H9 (cell line): ENCODE results near the gene ARHGAP24. TPM values are rescaled to one million over a fixed set of nuclear protein-coding genes. Genes with fewer than 3 reads are reported as not detected.

Experiments
- DNase-seq: peaks from one replicate; pipeline ENCODE4 v3.0.0-alpha.2; 2017
- H2AFZ ChIP-seq: one replicate; pipeline ENCODE4 v1.6.1; 2013; ENCODE audit warnings: mild to moderate bottlenecking, low read length, control low read depth, moderate library complexity
- H2AK5ac ChIP-seq: 2 replicates; pipeline ENCODE4 v1.6.1; 2013; ENCODE audit warnings: low read length, control low read depth, mixed read lengths; ENCODE audit not compliant: insufficient read length
- H2BK120ac ChIP-seq: one replicate; pipeline ENCODE4 v1.6.1; 2013; ENCODE audit warnings: low read depth, mild to moderate bottlenecking, low read length, control low read depth, inconsistent platforms; ENCODE audit not compliant: poor library complexity, severe bottlenecking
- H2BK12ac ChIP-seq: 2 replicates; pipeline ENCODE4 v1.6.1; 2013; ENCODE audit warnings: low read length, control low read depth, mixed read lengths, low read depth; ENCODE audit not compliant: insufficient read length
- H2BK15ac ChIP-seq: 2 replicates; pipeline ENCODE4 v1.6.1; 2013; ENCODE audit warnings: low read depth, low read length, control low read depth
- H2BK20ac ChIP-seq: one replicate; pipeline ENCODE4 v1.6.1; 2013; ENCODE audit warnings: low read depth, mild to moderate bottlenecking, low read length, control low read depth, inconsistent platforms; ENCODE audit not compliant: poor library complexity, severe bottlenecking
- H2BK5ac ChIP-seq: 2 replicates; pipeline ENCODE4 v1.6.1; 2013; ENCODE audit warnings: low read length, control low read depth, mixed read lengths; ENCODE audit not compliant: insufficient read length
- H3K14ac ChIP-seq: 2 replicates; pipeline ENCODE4 v1.6.1; 2013; ENCODE audit warnings: low read length, control low read depth; ENCODE audit not compliant: insufficient read depth
- H3K18ac ChIP-seq: 2 replicates; pipeline ENCODE4 v1.6.1; 2013; ENCODE audit warnings: low read depth, mild to moderate bottlenecking, mixed read lengths, low read length, control low read depth; ENCODE audit not compliant: insufficient read length
- H3K23ac ChIP-seq: 2 replicates; pipeline ENCODE4 v1.6.1; 2013; ENCODE audit warnings: low read length, control low read depth, mixed read lengths, low read depth; ENCODE audit not compliant: insufficient read length
- H3K23me2 ChIP-seq: 2 replicates; pipeline ENCODE4 v1.6.1; 2013; ENCODE audit warnings: low read depth, mild to moderate bottlenecking, mixed read lengths, low read length, control low read depth; ENCODE audit not compliant: insufficient read length, poor library complexity, severe bottlenecking
- H3K27ac ChIP-seq: 2 replicates; pipeline ENCODE4 v1.5.1; 2013; ENCODE audit warnings: low read length, control low read depth, mixed read lengths, low read depth; ENCODE audit not compliant: insufficient read length
- H3K27me3 ChIP-seq: 2 replicates; pipeline ENCODE4 v1.6.1; 2013; ENCODE audit warnings: low read length, control low read depth, inconsistent platforms; ENCODE audit not compliant: insufficient read depth
- H3K4ac ChIP-seq: 2 replicates; pipeline ENCODE4 v1.6.1; 2013; ENCODE audit warnings: low read depth, mild to moderate bottlenecking, control low read depth, inconsistent platforms, low read length, moderate library complexity
- H3K4me1 ChIP-seq: 2 replicates; pipeline ENCODE4 v1.6.1; 2013; ENCODE audit warnings: low read length, control low read depth, inconsistent platforms; ENCODE audit not compliant: insufficient read depth
- H3K4me2 ChIP-seq: 2 replicates; pipeline ENCODE4 v1.6.1; 2013; ENCODE audit warnings: low read length, control low read depth, mixed read lengths; ENCODE audit not compliant: insufficient read length, insufficient read depth
- H3K56ac ChIP-seq: 2 replicates; pipeline ENCODE4 v1.6.1; 2013; ENCODE audit warnings: low read depth, mild to moderate bottlenecking, mixed read lengths, low read length, control low read depth; ENCODE audit not compliant: insufficient read length
- H3K79me1 ChIP-seq: 2 replicates; pipeline ENCODE4 v1.6.1; 2013; ENCODE audit warnings: low read depth, mild to moderate bottlenecking, moderate library complexity, low read length, control low read depth, inconsistent platforms; ENCODE audit not compliant: insufficient read depth, poor library complexity, severe bottlenecking
- H3K79me2 ChIP-seq: 2 replicates; pipeline ENCODE4 v1.6.1; 2013; ENCODE audit warnings: low read length, control low read depth, inconsistent platforms; ENCODE audit not compliant: insufficient read depth
- H3K9ac ChIP-seq: 2 replicates; pipeline ENCODE4 v1.6.1; 2013; ENCODE audit warnings: low read length, control low read depth, mixed read lengths; ENCODE audit not compliant: insufficient read length; ENCODE audit errors: extremely low read depth
- H3K9me3 ChIP-seq: one replicate; pipeline ENCODE4 v1.6.1; 2013; ENCODE audit warnings: low read depth, low read length, inconsistent platforms; ENCODE audit not compliant: control insufficient read depth
- H3T11ph ChIP-seq: one replicate; pipeline ENCODE4 v1.6.1; 2013; ENCODE audit warnings: mild to moderate bottlenecking, low read length, control low read depth, inconsistent platforms
- H4K20me1 ChIP-seq: one replicate; pipeline ENCODE4 v1.6.1; 2013; ENCODE audit not compliant: control insufficient read depth, insufficient read length, insufficient read depth
- H4K5ac ChIP-seq: 2 replicates; pipeline ENCODE4 v1.6.1; 2013; ENCODE audit warnings: low read depth, mild to moderate bottlenecking, mixed read lengths, low read length, control low read depth; ENCODE audit not compliant: insufficient read length
- H4K8ac ChIP-seq: replicated peaks from 2 replicates; pipeline ENCODE4 v1.6.1; 2013; ENCODE audit warnings: low read length, control low read depth, mixed read lengths, low read depth; ENCODE audit not compliant: insufficient read length
- H4K91ac ChIP-seq: 2 replicates; pipeline ENCODE4 v1.6.1; 2013; ENCODE audit warnings: low read depth, mild to moderate bottlenecking, moderate library complexity, mixed read lengths, low read length, control low read depth; ENCODE audit not compliant: insufficient read length
- H3K27ac Mint-ChIP-seq, 3 experiments: 2 replicates in 2 of 3; 3 replicates in 1 of 3; pipeline ENCODE4 v1.8.0; 2020 to 2021; ENCODE audit warnings: mixed read lengths in 3 of 3, mild to moderate bottlenecking in 1 of 3, moderate library complexity in 1 of 3
- H3K27me3 Mint-ChIP-seq: 2 replicates; pipeline ENCODE4 v1.8.0; 2021; ENCODE audit warnings: low read depth, mild to moderate bottlenecking, moderate library complexity, mixed read lengths
- H3K36me3 Mint-ChIP-seq, 3 experiments: 2 replicates in 2 of 3; 3 replicates in 1 of 3; pipeline ENCODE4 v1.8.0; 2020 to 2021; ENCODE audit warnings: low read depth in 3 of 3, mixed read lengths in 3 of 3; ENCODE audit not compliant: insufficient read depth in 1 of 3
- H3K4me1 Mint-ChIP-seq, 2 experiments: 2 replicates each; pipeline ENCODE4 v1.8.0; 2020; ENCODE audit warnings: mixed read lengths in 2 of 2
- H3K4me3 Mint-ChIP-seq, 2 experiments: 2 replicates in 1 of 2; 3 replicates in 1 of 2; pipeline ENCODE4 v1.8.0; 2020 to 2021; ENCODE audit warnings: mild to moderate bottlenecking in 2 of 2, mixed read lengths in 2 of 2, moderate library complexity in 1 of 2
- H3K9me3 Mint-ChIP-seq, 2 experiments: 2 replicates in 1 of 2; 3 replicates in 1 of 2; pipeline ENCODE4 v1.8.0; 2020; ENCODE audit warnings: mild to moderate bottlenecking in 2 of 2, mixed read lengths in 2 of 2, moderate library complexity in 1 of 2
- CTCF ChIP-seq: fragments of 200-600 bp; sonication (generic); conservative IDR thresholded peaks from 3 replicates; pipeline ENCODE4 v1.8.0; 2021; ENCODE audit warnings: antibody characterized with exemption, mild to moderate bottlenecking
- WGBS: extraction: QIAGEN DNeasy Blood & Tissue Kit; methylation state at CpG from one replicate; pipeline ENCODE4 v1.1.7; 2013; ENCODE audit warnings: missing lambda C conversion rate, low lambda C conversion rate, mixed read lengths; ENCODE audit not compliant: insufficient read length; ENCODE audit errors: extremely low coverage; 5-methylcytosine and 5-hydroxymethylcytosine counted together
- total RNA-seq: library from RNA; stranded (reverse); gene quantifications from 2 replicates; pipeline ENCODE4 v1.2.1, GENCODE V29; 2021

The ARHGAP24 gene
- total RNA-seq, 1 experiment from 2014 or later = 0.37 TPM

- H3K4me1 Mint-ChIP-seq = peaks cover 44 to 50% of the 10 kb centered on the region in 2 experiments
- H4K8ac ChIP-seq = no peak overlapping the region
- H3K4me3 Mint-ChIP-seq = peak overlapping the region; percentile 10 to 70; a peak in 2 of 5 replicates
- WGBS = no CpG with 5 or more reads among the region's 1 CpG
- H3K27ac ChIP-seq = no peak overlapping the region
- no peaks in the 10 kb centered on the region for H4K20me1 ChIP-seq
- no peak overlapping the region for H2BK120ac ChIP-seq
- H3K27me3 ChIP-seq = no peaks in the 10 kb centered on the region
- no peaks in the 10 kb centered on the region for H3K79me1 ChIP-seq
- no peaks in the 10 kb centered on the region for H3K9me3 ChIP-seq
- no peaks in the 10 kb centered on the region for H3K79me2 ChIP-seq
- no peak overlapping the region for H4K5ac ChIP-seq
- peak overlapping the region in 2 of 3 experiments; percentile 44 to 95; a peak in 3 of 7 replicates for H3K27ac Mint-ChIP-seq
- no peak for TF ChIP-seq CTCF
- no peak overlapping the region for H3K56ac ChIP-seq
- H2BK15ac ChIP-seq = no peak overlapping the region
- no peak overlapping the region for H3K14ac ChIP-seq
- H3K23ac ChIP-seq = no peak overlapping the region
- no peak overlapping the region for H2BK20ac ChIP-seq
- H3T11ph ChIP-seq = no peak overlapping the region
- no peak overlapping the region for H4K91ac ChIP-seq
- no peak overlapping the region for H2AK5ac ChIP-seq
- no peak overlapping the region for H2AFZ ChIP-seq
- peaks cover 8% of the 10 kb centered on the region; the same call in 1 of the 2 replicates for H3K4me1 ChIP-seq
- peak; percentile 33 for DNase-seq
- no peak overlapping the region for H3K9ac ChIP-seq
- peak overlapping the region; percentile 40 for H3K4me2 ChIP-seq
- H3K4ac ChIP-seq = no peak overlapping the region
- no peak overlapping the region for H2BK12ac ChIP-seq
- no peaks in the 10 kb centered on the region for H3K27me3 Mint-ChIP-seq
- H3K18ac ChIP-seq = no peak overlapping the region
- H3K23me2 ChIP-seq = peaks cover 5% of the 10 kb centered on the region
- no peak overlapping the region for H2BK5ac ChIP-seq
- peaks cover 0 to 3% of the 10 kb centered on the region in 2 experiments; a peak in 1 of 5 replicates for H3K9me3 Mint-ChIP-seq
- H3K36me3 Mint-ChIP-seq = peaks cover 0 to 4% (median 0%) of the 10 kb centered on the region in 3 experiments; a peak in 2 of 7 replicates
Observed at GRCh38 chr4:85823295-85823694, 348.3 kb downstream of the ARHGAP24 start.
